ENCODE measurements around the gene MVB12B. TPM values are rescaled to one million over a fixed set of nuclear protein-coding genes. Genes with fewer than 3 reads are reported as not detected.

MVB12B gene
- total and polyA plus RNA-seq, 2 of the 4 experiments (the other 2 are of a cell fraction) = 2.0 to 4.0 TPM

GRCh38 chr9:126508171-126508591, 181.6 kb downstream of the MVB12B start:
- H3K9me3 ChIP-seq (ENCODE audit: control insufficient read depth, insufficient read depth, low read length) = no peaks in the 10 kb centered on the region
- H4K20me1 ChIP-seq (ENCODE audit: insufficient read depth, low read length) = no peaks in the 10 kb centered on the region; the same call in 1 of the 2 replicates
- POLR2A ChIA-PET (ENCODE audit: unreplicated experiment) = no interaction called here
- no peak overlapping the region for H3K18ac ChIP-seq (ENCODE audit: low read depth, low read length)
- no peaks in the 10 kb centered on the region for H3K9me1 ChIP-seq (ENCODE audit: insufficient read depth, low read length)
- no peak overlapping the region for H3K4me2 ChIP-seq (ENCODE audit: low read depth, low read length)
- H3K56ac ChIP-seq (ENCODE audit: extremely low read depth, insufficient read depth, low read length) = no peak overlapping the region
- H3K79me1 ChIP-seq (ENCODE audit: low read depth in 1 of 2, low read length in 2 of 2) = no peaks in the 10 kb centered on the region
- no peak overlapping the region for H2AK9ac ChIP-seq (replicated peaks; ENCODE audit: low read depth, low read length, poor library complexity)
- H4K5ac ChIP-seq (ENCODE audit: low read depth, low read length) = no peak overlapping the region
- H3K27me3 ChIP-seq (ENCODE audit: control insufficient read depth, insufficient read depth, low read length) = peaks cover 18% of the 10 kb centered on the region
- no peak overlapping the region for H3K14ac ChIP-seq (replicated peaks; ENCODE audit: low read depth, low read length)
- no peak overlapping the region for H4K91ac ChIP-seq (ENCODE audit: insufficient read depth, low read depth, low read length)
- peaks cover 4% of the 10 kb centered on the region; the same call in 1 of the 2 replicates for H3K36me3 ChIP-seq (ENCODE audit: control insufficient read depth, insufficient read depth, low read length)
- no peak overlapping the region for H2BK20ac ChIP-seq (ENCODE audit: low read depth, low read length)
- H3K23ac ChIP-seq (ENCODE audit: low read depth, low read length) = no peak overlapping the region
- BruUV-seq (replicated peaks) = no TSS peak
- DNase-seq = no peak
- no peak for ATAC-seq (ENCODE audit: low read depth)
- no peaks in the 10 kb centered on the region; the same call in 1 of the 2 replicates for H3K4me1 ChIP-seq (ENCODE audit: control insufficient read depth, insufficient read depth, low read length)
- no peak overlapping the region for H3K4ac ChIP-seq (ENCODE audit: low read depth, low read length)
- no peak overlapping the region for H2AFZ ChIP-seq (replicated peaks; ENCODE audit: low read length, poor library complexity)
- H3K27ac ChIP-seq (ENCODE audit: insufficient read depth, low read length) = no peak overlapping the region
- no peak overlapping the region for H2BK5ac ChIP-seq (ENCODE audit: low read depth, low read length, poor library complexity, severe bottlenecking)
- no peak overlapping the region for H2AK5ac ChIP-seq (ENCODE audit: low read depth, low read length)
- dilution Hi-C loops (cut with HindIII; ENCODE audit: low sequenced_read_pairs, unreplicated experiment) (no loop called here), in situ Hi-C loops (cut with MboI; ENCODE audit: low sequenced_read_pairs) (no loop called here), intact Hi-C loops (cut with micrococcal nuclease) (no loop called here)
- TF ChIP-seq FOS (IDR thresholded peaks at IDR 0.05; ENCODE audit: low read depth, low read length) = no peak
- TF ChIP-seq RFX5 (IDR thresholded peaks at IDR 0.05; ENCODE audit: low read depth, low read length) = no peak
- no peak for TF ChIP-seq MAFK (IDR thresholded peaks at IDR 0.05; ENCODE audit: low read depth, low read length)
- no peak for TF ChIP-seq SMC3 (IDR thresholded peaks at IDR 0.05; ENCODE audit: low read depth, low read length)
- no peak for TF ChIP-seq BHLHE40 (IDR thresholded peaks at IDR 0.05; ENCODE audit: low read depth, low read length)
- no peak for TF ChIP-seq RAD21 (IDR thresholded peaks at IDR 0.05; ENCODE audit: low read length)
- TF ChIP-seq NFE2L2 (IDR thresholded peaks at IDR 0.05; ENCODE audit: low read depth, low read length) = no peak
- no peak for TF ChIP-seq CEBPB (IDR thresholded peaks at IDR 0.05; ENCODE audit: low read depth, low read length)
- TF ChIP-seq POLR2A (IDR thresholded peaks at IDR 0.05; ENCODE audit: low read depth, low read length) = no peak
- TF ChIP-seq MXI1 (IDR thresholded peaks at IDR 0.05; ENCODE audit: borderline replicate concordance, low read depth, low read length) = no peak
- TF ChIP-seq CTCF (conservative IDR thresholded peaks at IDR 0.05; ENCODE audit: low read depth, low read length) = no peak
- no peak for TF ChIP-seq ELK1 (IDR thresholded peaks at IDR 0.05; ENCODE audit: borderline replicate concordance, low read depth, low read length)
- no peak for TF ChIP-seq CHD1 (IDR thresholded peaks at IDR 0.05; ENCODE audit: low read depth, low read length)
- no peak for TF ChIP-seq MAZ (IDR thresholded peaks at IDR 0.05; ENCODE audit: borderline replicate concordance, low read depth, low read length)
- TF ChIP-seq USF2 (IDR thresholded peaks at IDR 0.05; ENCODE audit: low read depth, low read length) = no peak
- no peak for TF ChIP-seq RCOR1 (IDR thresholded peaks at IDR 0.05; ENCODE audit: insufficient replicate concordance, low read length)
- no peak overlapping the region for H3K4me3 ChIP-seq (ENCODE audit: insufficient read depth, low read depth, low read length)
- H4K8ac ChIP-seq (ENCODE audit: low read depth in 2 of 2, low read length in 2 of 2) = no peak overlapping the region
- no peak overlapping the region for H2BK15ac ChIP-seq (ENCODE audit: low read depth, low read length)
- 69% methylated on average over 10 of the region's 12 CpGs; no CpG with 5 or more reads in 1 of the 2 experiments for WGBS, 2 experiments (ENCODE audit: extremely low coverage in 2 of 2, insufficient read length in 1 of 2)
- H2BK120ac ChIP-seq (ENCODE audit: low read depth, low read length) = no peak overlapping the region
- H3K9ac ChIP-seq (ENCODE audit: low read depth, low read length) = no peak overlapping the region
- CTCF ChIA-PET = interaction anchor here (0.7 kb wide), 1 partner anchor 17 kb away, joined by 3 read pairs; no protein-coding TSS in a partner anchor
